SK-N-SH treated with all-trans-retinoic acid at 6 μM for 48 hours (cell line): Measurements from ENCODE around the gene KIAA1328.

ENCODE experiments used
- ATAC-seq: fragments of 200-7000 bp; cut with Tn5 transposase; 3 replicates; pipeline ENCODE4 v1.9.1; 2020; ENCODE audit warnings: mild to moderate bottlenecking, moderate library complexity
- ARNTL ChIP-seq: fragments of 450-650 bp; formaldehyde crosslinking; IDR thresholded peaks from 2 replicates; pipeline ENCODE4 v1.5.0; 2020; ENCODE audit warnings: low read depth, mild to moderate bottlenecking, moderate library complexity, borderline replicate concordance
- BACH2 ChIP-seq: fragments of 250-450 bp; sonication (Bioruptor Pico); IDR thresholded peaks from 2 replicates; pipeline ENCODE4 v1.9.0; 2021; ENCODE audit warnings: mild to moderate bottlenecking, borderline replicate concordance
- CSDC2 ChIP-seq: fragments of 250-450 bp; sonication (Bioruptor Pico); IDR thresholded peaks from 2 replicates; pipeline ENCODE4 v1.5.0; 2020; ENCODE audit warnings: mild to moderate bottlenecking, moderate library complexity
- ESRRG ChIP-seq: fragments of 250-450 bp; sonication (Bioruptor Pico); IDR thresholded peaks from 2 replicates; pipeline ENCODE4 v1.6.1; 2021; ENCODE audit warnings: mild to moderate bottlenecking
- GLIS3 ChIP-seq: fragments of 250-450 bp; sonication (Bioruptor Pico); IDR thresholded peaks from 2 replicates; pipeline ENCODE4 v1.5.0; 2020; ENCODE audit warnings: mild to moderate bottlenecking, moderate library complexity
- ISL1 ChIP-seq: fragments of 250-450 bp; sonication (Bioruptor Pico); IDR thresholded peaks from 2 replicates; pipeline ENCODE4 v2.1.2; 2022; ENCODE audit warnings: mild to moderate bottlenecking, moderate library complexity
- OSR1 ChIP-seq: fragments of 250-450 bp; sonication (Bioruptor Pico); IDR thresholded peaks from 2 replicates; pipeline ENCODE4 v1.8.0; 2022; ENCODE audit warnings: moderate library complexity, mild to moderate bottlenecking, inconsistent platforms
- PATZ1 ChIP-seq: fragments of 250-450 bp; sonication (Bioruptor Pico); IDR thresholded peaks from 2 replicates; pipeline ENCODE4 v1.8.0; 2020; ENCODE audit warnings: mild to moderate bottlenecking, moderate library complexity, borderline replicate concordance
- PPARA ChIP-seq: fragments of 250-450 bp; sonication (Bioruptor Pico); IDR thresholded peaks from 2 replicates; pipeline ENCODE4 v1.5.0; 2020; ENCODE audit warnings: mild to moderate bottlenecking, borderline replicate concordance
- RARB ChIP-seq: fragments of 250-450 bp; sonication (Bioruptor Pico); IDR thresholded peaks from 2 replicates; pipeline ENCODE4 v1.8.0; 2021; ENCODE audit warnings: mild to moderate bottlenecking, moderate library complexity
- SNAI2 ChIP-seq: fragments of 250-450 bp; sonication (Bioruptor Pico); IDR thresholded peaks from 2 replicates; pipeline ENCODE4 v1.5.0; 2020; ENCODE audit warnings: mild to moderate bottlenecking, moderate library complexity
- TCF4 ChIP-seq: fragments of 250-450 bp; sonication (Bioruptor Pico); IDR thresholded peaks from 2 replicates; pipeline ENCODE4 v1.8.0; 2021; ENCODE audit warnings: mild to moderate bottlenecking, moderate library complexity, borderline replicate concordance
- TOX ChIP-seq: fragments of 250-450 bp; sonication (Bioruptor Pico); IDR thresholded peaks from 2 replicates; pipeline ENCODE4 v1.8.0; 2021; ENCODE audit warnings: mild to moderate bottlenecking, moderate library complexity, borderline replicate concordance
- TSHZ2 ChIP-seq: fragments of 250-450 bp; sonication (Bioruptor Pico); IDR thresholded peaks from 2 replicates; pipeline ENCODE4 v1.5.0; 2020; ENCODE audit warnings: mild to moderate bottlenecking, moderate library complexity
- ZC3H10 ChIP-seq: fragments of 250-450 bp; sonication (Bioruptor Pico); IDR thresholded peaks from 2 replicates; pipeline ENCODE4 v1.5.1; 2021; ENCODE audit warnings: mild to moderate bottlenecking, moderate library complexity
- ZFP30 ChIP-seq: fragments of 450-650 bp; formaldehyde crosslinking; IDR thresholded peaks from 2 replicates; pipeline ENCODE4 v1.5.0; 2022; ENCODE audit warnings: mild to moderate bottlenecking, moderate library complexity
- ZNF565 ChIP-seq: fragments of 450-650 bp; formaldehyde crosslinking; conservative IDR thresholded peaks from 2 replicates; pipeline ENCODE4 v1.5.0; 2020; ENCODE audit warnings: low read depth, mild to moderate bottlenecking, moderate library complexity
- TF ChIP-seq, protein P1 (sequence below): fragments of 250-450 bp; sonication (Bioruptor Pico); IDR thresholded peaks from 2 replicates; pipeline ENCODE4 v1.5.1; 2020; ENCODE audit warnings: low read depth, mild to moderate bottlenecking, moderate library complexity
- TF ChIP-seq, protein P2 (sequence below): fragments of 250-450 bp; sonication (Bioruptor Pico); IDR thresholded peaks from 2 replicates; pipeline ENCODE4 v1.8.0; 2021; ENCODE audit warnings: low read depth, mild to moderate bottlenecking, moderate library complexity, borderline replicate concordance
- TF ChIP-seq, protein P3 (sequence below): fragments of 250-450 bp; sonication (Bioruptor Pico); IDR thresholded peaks from 2 replicates; pipeline ENCODE4 v1.5.1; 2021; ENCODE audit warnings: mild to moderate bottlenecking, moderate library complexity

KIAA1328 gene

DNA sequence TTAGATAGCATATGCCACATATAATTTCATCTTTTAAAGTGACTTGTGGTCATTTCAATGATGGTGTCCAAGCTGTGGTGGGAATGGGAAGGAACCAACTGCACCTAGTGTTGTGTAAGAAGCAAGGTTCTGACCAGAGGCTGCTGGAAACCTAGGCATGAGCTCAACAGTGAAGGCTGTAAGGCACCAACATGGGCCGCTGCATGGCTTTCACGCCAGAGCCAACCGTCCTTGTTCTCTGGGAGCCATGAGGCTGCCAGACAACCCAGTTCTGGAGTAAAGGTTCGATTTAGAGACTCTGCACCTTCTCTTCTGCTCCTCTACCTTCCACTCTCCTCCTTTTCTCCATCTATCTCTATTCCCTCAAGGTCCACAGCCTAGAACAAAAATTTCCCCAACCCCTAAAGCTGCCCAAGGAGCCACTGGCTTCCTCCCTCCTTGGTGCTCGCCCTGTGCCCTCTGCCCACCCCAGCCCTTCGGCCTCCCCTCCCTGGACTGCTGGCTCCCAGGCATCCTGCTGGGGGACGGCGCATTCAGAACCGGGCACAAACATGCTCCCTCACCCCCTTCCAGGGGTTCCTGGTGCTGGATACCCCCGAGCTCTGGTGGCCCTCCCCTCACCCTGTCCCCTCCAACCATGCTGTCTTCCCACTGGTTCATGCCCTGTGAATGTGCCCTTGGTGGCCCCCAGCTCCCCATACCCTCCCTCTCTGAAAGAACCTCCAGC, 431.6 kb downstream of the KIAA1328 start:
- TF ChIP-seq ESRRG (CRISPR knock-in tag) (no peak), CSDC2 (CRISPR knock-in tag) (no peak), ZC3H10 (CRISPR knock-in tag) (no peak), ISL1 (no peak), TCF4 (CRISPR knock-in tag) (no peak), BACH2 (CRISPR knock-in tag) (no peak), ZFP30 (CRISPR knock-in tag) (no peak), RARB (CRISPR knock-in tag) (no peak), TOX (CRISPR knock-in tag) (no peak)
- TF ChIP-seq, protein P1, sequence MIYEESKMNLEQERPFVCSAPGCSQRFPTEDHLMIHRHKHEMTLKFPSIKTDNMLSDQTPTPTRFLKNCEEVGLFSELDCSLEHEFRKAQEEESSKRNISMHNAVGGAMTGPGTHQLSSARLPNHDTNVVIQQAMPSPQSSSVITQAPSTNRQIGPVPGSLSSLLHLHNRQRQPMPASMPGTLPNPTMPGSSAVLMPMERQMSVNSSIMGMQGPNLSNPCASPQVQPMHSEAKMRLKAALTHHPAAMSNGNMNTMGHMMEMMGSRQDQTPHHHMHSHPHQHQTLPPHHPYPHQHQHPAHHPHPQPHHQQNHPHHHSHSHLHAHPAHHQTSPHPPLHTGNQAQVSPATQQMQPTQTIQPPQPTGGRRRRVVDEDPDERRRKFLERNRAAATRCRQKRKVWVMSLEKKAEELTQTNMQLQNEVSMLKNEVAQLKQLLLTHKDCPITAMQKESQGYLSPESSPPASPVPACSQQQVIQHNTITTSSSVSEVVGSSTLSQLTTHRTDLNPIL (CRISPR knock-in tag): no peak
- ATAC-seq: no peak

DNA sequence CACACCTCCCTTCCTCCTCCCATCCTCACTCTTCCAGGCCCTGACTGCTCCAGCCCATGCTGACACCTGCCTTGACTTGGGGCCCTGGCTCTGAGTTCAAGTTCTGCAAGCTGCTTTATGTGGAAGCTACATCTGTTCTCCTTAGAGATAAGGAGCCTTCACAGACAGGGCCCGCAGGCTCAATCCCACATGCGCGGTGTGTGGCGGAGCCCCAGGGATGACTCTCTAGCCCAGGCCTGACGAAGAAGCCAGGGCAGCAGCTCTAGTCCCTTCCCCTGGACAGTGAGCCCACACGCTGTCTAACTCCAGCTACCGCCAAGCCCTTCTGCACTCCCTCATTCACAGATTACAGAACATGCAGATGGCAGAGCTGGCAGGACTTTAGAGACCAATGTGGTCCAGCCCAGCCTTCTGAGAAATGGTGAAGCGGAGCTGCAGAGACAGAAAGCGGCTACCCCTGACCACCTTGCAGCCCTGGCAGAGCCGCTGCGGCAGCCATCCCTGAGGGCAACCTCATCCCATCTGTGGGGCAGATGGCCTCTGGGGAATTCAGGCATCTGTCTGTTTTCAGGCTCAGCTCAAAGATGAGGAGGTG, 432.4 kb downstream of the KIAA1328 start:
- no peak; the same call in 2 of the 3 replicates for ATAC-seq
- no peak for TF ChIP-seq RARB (CRISPR knock-in tag)

DNA sequence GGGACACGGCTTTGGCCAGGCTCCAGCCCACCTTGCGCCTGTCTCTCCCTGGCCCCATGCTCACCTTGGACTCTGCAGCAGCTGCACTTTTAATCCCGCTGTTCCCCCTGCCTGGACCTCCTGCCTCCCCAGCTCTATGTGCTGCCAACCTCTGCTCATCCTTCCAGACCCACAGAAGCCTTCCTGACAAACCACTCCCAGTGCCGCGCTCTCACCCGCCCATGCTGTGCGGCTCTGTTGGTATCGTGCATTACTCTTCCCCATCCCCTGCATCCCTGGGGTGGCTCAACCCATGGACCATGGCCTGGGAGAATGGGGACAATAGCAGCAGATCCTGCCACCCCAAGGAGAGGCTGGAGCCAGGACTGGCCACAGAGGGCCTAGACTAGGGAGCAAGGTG, 433.1 kb downstream of the KIAA1328 start:
- TF ChIP-seq PPARA (no peak), TCF4 (CRISPR knock-in tag) (no peak), TSHZ2 (CRISPR knock-in tag) (no peak), GLIS3 (CRISPR knock-in tag) (no peak), ZC3H10 (CRISPR knock-in tag) (no peak), PATZ1 (CRISPR knock-in tag) (no peak), TOX (CRISPR knock-in tag) (no peak), OSR1 (CRISPR knock-in tag) (no peak), ESRRG (CRISPR knock-in tag) (no peak), ZNF565 (no peak), RARB (CRISPR knock-in tag) (no peak), ISL1 (no peak), ARNTL (no peak), BACH2 (CRISPR knock-in tag) (no peak), SNAI2 (CRISPR knock-in tag) (no peak)
- TF ChIP-seq, protein P2, sequence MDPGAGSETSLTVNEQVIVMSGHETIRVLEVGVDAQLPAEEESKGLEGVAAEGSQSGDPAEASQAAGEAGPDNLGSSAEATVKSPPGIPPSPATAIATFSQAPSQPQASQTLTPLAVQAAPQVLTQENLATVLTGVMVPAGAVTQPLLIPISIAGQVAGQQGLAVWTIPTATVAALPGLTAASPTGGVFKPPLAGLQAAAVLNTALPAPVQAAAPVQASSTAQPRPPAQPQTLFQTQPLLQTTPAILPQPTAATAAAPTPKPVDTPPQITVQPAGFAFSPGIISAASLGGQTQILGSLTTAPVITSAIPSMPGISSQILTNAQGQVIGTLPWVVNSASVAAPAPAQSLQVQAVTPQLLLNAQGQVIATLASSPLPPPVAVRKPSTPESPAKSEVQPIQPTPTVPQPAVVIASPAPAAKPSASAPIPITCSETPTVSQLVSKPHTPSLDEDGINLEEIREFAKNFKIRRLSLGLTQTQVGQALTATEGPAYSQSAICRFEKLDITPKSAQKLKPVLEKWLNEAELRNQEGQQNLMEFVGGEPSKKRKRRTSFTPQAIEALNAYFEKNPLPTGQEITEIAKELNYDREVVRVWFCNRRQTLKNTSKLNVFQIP (CRISPR knock-in tag): no peak
- TF ChIP-seq, protein P3, sequence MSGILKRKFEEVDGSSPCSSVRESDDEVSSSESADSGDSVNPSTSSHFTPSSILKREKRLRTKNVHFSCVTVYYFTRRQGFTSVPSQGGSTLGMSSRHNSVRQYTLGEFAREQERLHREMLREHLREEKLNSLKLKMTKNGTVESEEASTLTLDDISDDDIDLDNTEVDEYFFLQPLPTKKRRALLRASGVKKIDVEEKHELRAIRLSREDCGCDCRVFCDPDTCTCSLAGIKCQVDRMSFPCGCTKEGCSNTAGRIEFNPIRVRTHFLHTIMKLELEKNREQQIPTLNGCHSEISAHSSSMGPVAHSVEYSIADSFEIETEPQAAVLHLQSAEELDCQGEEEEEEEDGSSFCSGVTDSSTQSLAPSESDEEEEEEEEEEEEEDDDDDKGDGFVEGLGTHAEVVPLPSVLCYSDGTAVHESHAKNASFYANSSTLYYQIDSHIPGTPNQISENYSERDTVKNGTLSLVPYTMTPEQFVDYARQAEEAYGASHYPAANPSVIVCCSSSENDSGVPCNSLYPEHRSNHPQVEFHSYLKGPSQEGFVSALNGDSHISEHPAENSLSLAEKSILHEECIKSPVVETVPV (CRISPR knock-in tag): no peak
- no peak for ATAC-seq
